AG09319 (cell line): Measurements from ENCODE around the gene TRERF1.

Source experiments
- DNase-seq: peaks from one replicate; pipeline ENCODE4 v3.0.0-alpha.2; 2010; ENCODE audit warnings: low read depth; ENCODE audit errors: extremely low read depth
- TF ChIP-seq, protein P1 (sequence below): IDR thresholded peaks from 2 replicates; pipeline ENCODE4 v1.5.1; 2011; ENCODE audit warnings: low read depth, mild to moderate bottlenecking, inconsistent platforms, low read length, moderate library complexity

TRERF1 gene

DNA sequence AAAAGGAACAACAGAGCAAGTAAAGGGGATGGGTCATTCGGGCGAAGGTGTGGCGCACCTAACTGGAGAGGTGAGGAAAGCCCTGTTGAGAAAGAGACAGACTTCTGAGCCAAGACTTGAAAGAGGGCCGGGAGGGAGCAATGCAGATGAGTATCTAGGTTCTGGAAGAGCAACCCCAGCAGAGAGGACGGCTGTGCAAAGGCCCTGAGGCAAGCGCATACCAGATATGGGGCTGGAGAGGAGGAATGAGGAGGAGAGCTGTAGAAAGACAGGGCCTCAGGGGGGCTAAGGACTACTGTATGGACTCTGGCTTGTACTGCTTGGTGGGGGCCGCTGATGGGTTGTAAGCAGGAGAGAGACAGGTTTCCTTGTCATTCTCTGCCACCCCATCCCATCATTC, 21.9 kb downstream of the TRERF1 start:
- TF ChIP-seq, protein P1, sequence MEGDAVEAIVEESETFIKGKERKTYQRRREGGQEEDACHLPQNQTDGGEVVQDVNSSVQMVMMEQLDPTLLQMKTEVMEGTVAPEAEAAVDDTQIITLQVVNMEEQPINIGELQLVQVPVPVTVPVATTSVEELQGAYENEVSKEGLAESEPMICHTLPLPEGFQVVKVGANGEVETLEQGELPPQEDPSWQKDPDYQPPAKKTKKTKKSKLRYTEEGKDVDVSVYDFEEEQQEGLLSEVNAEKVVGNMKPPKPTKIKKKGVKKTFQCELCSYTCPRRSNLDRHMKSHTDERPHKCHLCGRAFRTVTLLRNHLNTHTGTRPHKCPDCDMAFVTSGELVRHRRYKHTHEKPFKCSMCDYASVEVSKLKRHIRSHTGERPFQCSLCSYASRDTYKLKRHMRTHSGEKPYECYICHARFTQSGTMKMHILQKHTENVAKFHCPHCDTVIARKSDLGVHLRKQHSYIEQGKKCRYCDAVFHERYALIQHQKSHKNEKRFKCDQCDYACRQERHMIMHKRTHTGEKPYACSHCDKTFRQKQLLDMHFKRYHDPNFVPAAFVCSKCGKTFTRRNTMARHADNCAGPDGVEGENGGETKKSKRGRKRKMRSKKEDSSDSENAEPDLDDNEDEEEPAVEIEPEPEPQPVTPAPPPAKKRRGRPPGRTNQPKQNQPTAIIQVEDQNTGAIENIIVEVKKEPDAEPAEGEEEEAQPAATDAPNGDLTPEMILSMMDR = no peak

DNA sequence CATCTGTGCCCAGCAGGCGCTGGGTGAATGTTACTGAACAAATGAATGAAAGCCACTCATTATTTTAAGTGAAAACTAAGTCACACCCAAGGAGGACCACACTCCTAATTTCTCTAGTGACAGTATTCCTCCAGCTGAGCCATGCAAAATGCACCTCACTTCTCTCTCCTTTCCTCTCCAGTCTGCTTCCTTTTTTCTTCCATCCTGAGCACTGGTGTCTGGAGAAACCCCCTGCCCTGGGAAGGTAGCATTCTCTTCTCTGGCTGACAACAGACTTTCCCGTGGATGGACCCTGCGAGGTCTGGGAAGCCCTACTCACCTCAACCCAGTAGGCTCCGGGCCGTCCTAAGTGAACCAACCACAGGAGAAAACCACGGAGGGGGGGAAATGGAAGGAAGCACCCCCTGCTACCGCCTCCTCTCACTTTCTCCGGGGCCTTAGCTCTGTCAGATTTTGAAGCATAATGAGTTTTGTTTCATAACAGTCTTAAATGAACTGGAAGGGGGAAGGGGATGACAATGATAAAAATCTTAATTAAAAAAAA, 22.6 kb downstream of the TRERF1 start:
- TF ChIP-seq, protein P1 = no peak
- DNase-seq = no peak

More for the DNA sequence above, 21.9 kb downstream of the TRERF1 start:
- no peak for DNase-seq

DNA sequence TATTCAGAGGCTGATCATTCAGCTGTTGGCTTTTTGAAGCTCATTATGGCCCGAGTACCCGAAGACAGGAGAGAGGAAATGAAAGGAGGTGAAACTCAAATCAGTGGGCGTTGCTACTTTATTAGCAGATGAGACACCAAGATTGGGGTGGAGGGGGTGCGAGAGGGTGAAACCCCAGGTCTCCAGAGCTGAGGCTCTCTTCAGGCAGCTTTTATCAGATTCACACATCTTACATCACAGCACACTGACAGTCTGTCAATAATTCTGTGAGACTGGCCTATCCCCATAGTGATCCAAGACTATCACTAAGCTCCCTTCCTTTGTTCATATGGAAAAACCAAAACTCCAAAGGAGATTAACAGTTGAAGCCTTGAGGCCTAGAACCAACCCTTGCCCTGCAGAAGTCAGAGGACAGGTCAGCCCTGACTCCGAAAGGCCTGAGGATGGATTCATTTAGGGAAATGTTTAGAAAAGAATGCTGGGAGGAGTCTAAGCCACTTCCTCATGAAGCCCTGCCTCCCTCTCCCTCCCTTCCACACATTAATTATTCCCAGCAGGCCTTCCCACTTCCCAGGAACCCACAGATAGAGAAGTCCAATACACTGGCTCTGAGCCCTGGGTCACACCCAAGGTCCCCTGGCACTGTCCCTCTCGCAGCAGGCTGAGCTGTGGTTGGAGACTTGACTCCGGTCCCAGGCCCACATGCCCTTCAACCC, 23.2 kb downstream of the TRERF1 start:
- TF ChIP-seq, protein P1 = no peak

DNA sequence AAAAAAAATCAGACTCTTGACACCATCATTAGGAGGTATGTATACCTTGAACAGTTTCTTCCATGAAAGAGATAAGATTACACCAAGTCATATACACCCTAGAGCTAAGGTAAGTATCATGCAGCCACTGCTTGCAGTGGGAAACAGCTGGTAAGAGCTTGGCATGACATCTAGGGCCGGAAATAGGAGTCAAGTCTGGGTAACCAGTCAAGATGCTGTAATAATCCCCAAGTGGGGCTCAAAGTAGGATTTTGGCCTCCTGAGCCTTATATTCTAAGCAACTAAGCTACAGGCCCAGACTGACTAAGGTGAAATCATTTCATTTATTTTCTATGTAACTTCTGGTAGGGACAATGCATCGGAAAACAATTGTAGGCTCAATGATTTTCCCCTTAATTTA, 23.9 kb downstream of the TRERF1 start:
- TF ChIP-seq, protein P1 = no peak
- no peak for DNase-seq

More for the DNA sequence above, 23.2 kb downstream of the TRERF1 start:
- peak; percentile 57 for DNase-seq

DNA sequence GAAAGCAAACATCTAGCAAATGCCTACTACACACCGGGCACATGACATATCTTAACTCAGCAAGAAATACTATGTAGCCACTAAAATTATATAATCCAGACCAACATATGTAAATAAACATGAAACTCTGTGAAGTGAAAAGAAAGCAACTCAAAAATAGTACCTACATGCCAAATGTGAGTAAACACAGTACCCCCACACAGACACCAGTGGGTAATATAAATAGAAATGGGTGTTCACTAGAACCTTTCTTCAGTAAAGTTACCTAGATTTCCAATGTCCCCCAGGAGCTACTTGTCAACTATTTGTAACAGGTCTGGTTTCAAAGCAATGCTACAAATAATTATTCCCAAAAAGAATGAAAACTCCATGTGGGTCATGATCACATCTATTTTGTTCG, 25.5 kb downstream of the TRERF1 start:
- DNase-seq = no peak
- TF ChIP-seq, protein P1 = no peak

DNA sequence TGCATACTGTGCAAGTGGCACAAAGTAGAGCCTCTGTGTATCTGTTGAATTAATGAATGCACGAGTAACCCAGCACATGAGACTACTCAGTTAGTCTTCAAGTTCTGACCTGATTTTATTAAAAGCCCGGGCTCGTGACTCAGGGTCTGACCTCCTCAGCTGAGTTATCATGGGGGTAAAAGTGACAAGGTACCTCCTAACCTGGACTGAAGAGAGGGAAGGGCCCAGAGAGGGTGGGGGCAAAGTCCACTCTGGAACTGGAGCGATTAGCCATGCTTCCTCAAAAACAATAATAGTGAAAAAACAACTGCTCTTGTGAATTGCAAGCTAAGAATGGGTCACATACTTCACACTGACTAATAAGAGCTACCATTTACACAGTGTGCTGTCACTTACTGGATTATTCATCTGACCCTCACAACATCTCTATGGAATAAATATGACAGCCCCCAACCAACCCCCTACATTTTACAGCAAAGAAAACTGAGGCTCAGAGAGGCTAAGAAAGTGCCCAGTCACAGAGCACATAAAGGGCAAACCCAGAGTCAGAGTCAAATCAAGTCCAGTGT, 26.7 kb downstream of the TRERF1 start:
- TF ChIP-seq, protein P1 = no peak
- DNase-seq = no peak

DNA sequence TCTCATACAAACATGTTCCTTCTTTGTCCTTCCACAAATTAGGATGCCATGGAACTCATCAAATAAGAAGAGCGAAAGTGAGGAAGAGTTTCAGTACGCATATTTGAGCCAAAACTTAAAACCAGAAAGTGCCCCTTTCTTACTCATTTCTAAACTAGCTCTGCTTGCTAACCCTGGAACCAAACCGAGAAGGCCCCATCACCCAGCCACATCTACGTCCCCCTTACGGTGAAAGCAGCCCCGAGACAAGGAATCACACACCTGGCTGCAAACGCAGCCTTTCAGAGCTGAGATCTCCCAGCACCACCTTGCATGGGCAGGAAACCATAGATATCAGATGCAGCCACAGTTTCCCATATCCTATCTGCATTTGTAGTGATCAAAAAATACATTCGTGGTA, 28.5 kb downstream of the TRERF1 start:
- DNase-seq = no peak
- TF ChIP-seq, protein P1 = no peak
